Measurements from ENCODE around the gene PFDN1. TPM values are rescaled to one million over a fixed set of nuclear protein-coding genes. Genes with fewer than 3 reads are reported as not detected.

PFDN1 gene
- total and polyA plus RNA-seq, 2 experiments from 2014 or later = 84.1 to 98.0 TPM

- Histone ChIP-seq H4K20me1 (ENCODE audit: insufficient read depth, poor library complexity, severe bottlenecking) (no peaks in the 10 kb centered on the region), H3K9me2 (replicated peaks; ENCODE audit: insufficient read depth) (no peaks in the 10 kb centered on the region)
These were observed 39.4 kb upstream of the PFDN1 start for GRCh38 chr5:140342287-140342686.

GRCh38 chr5:140341591-140341990, 38.7 kb upstream of the PFDN1 start:
- TF ChIP-seq CTCF (IDR thresholded peaks at IDR 0.05; ENCODE audit: poor library complexity) (no peak), EZH2 (IDR thresholded peaks at IDR 0.05; ENCODE audit: borderline replicate concordance) (no peak), EZH2phosphoT487 (IDR thresholded peaks at IDR 0.05; ENCODE audit: low read depth, severe bottlenecking, unreplicated experiment) (no peak)
- H3K79me2 ChIP-seq = no peaks in the 10 kb centered on the region
- peaks cover 12% of the 10 kb centered on the region for H3K4me1 ChIP-seq (ENCODE audit: insufficient read depth)
- H3K9me3 ChIP-seq (ENCODE audit: low read depth) = no peaks in the 10 kb centered on the region
- no peaks in the 10 kb centered on the region for H3K9me2 ChIP-seq (replicated peaks; ENCODE audit: insufficient read depth)
- H2AFZ ChIP-seq = no peak overlapping the region
- no peak overlapping the region for H3K27ac ChIP-seq
- 94% methylated on average over 5 of the region's 5 CpGs for WGBS (ENCODE audit: low lambda C conversion rate, missing lambda C conversion rate)
- no peak overlapping the region for H3K4me3 ChIP-seq
- no peaks in the 10 kb centered on the region for H4K20me1 ChIP-seq (ENCODE audit: insufficient read depth, poor library complexity, severe bottlenecking)
- no peaks in the 10 kb centered on the region for H3K27me3 ChIP-seq
- DNase-seq (ENCODE audit: low spot score) = no peak
- H3K36me3 ChIP-seq (replicated peaks; ENCODE audit: insufficient read depth, low read depth) = no peaks in the 10 kb centered on the region
- no peak overlapping the region for H3K4me2 ChIP-seq

More at GRCh38 chr5:140342287-140342686, 39.4 kb upstream of the PFDN1 start:
- no peak for DNase-seq (ENCODE audit: low spot score)
- Histone ChIP-seq H3K4me1 (ENCODE audit: insufficient read depth) (peaks cover 12% of the 10 kb centered on the region), H3K4me2 (no peak overlapping the region), H2AFZ (no peak overlapping the region), H3K27me3 (no peaks in the 10 kb centered on the region), H3K9me3 (ENCODE audit: low read depth) (no peaks in the 10 kb centered on the region), H3K27ac (no peak overlapping the region), H3K4me3 (no peak overlapping the region), H3K36me3 (replicated peaks; ENCODE audit: insufficient read depth, low read depth) (no peaks in the 10 kb centered on the region), H3K79me2 (no peaks in the 10 kb centered on the region)
- no peak for TF ChIP-seq EZH2 (IDR thresholded peaks at IDR 0.05; ENCODE audit: borderline replicate concordance)
- TF ChIP-seq CTCF (IDR thresholded peaks at IDR 0.05; ENCODE audit: poor library complexity) = no peak
- TF ChIP-seq EZH2phosphoT487 (IDR thresholded peaks at IDR 0.05; ENCODE audit: low read depth, severe bottlenecking, unreplicated experiment) = no peak
- 85% methylated on average over 6 of the region's 6 CpGs for WGBS (ENCODE audit: low lambda C conversion rate, missing lambda C conversion rate)

GRCh38 chr5:140340605-140341121, 37.8 kb upstream of the PFDN1 start:
- H3K4me1 ChIP-seq (ENCODE audit: insufficient read depth) = peaks cover 9% of the 10 kb centered on the region

More at GRCh38 chr5:140340605-140341121, 37.8 kb upstream of the PFDN1 start:
- Histone ChIP-seq H3K9me2 (replicated peaks; ENCODE audit: insufficient read depth) (no peaks in the 10 kb centered on the region), H3K79me2 (no peaks in the 10 kb centered on the region), H2AFZ (no peak overlapping the region), H4K20me1 (ENCODE audit: insufficient read depth, poor library complexity, severe bottlenecking) (no peaks in the 10 kb centered on the region), H3K9me3 (ENCODE audit: low read depth) (no peaks in the 10 kb centered on the region), H3K27ac (no peak overlapping the region), H3K36me3 (replicated peaks; ENCODE audit: insufficient read depth, low read depth) (no peaks in the 10 kb centered on the region), H3K4me2 (no peak overlapping the region), H3K27me3 (no peaks in the 10 kb centered on the region), H3K4me3 (no peak overlapping the region)
- no peak for DNase-seq (ENCODE audit: low spot score)
- TF ChIP-seq CTCF (IDR thresholded peaks at IDR 0.05; ENCODE audit: poor library complexity) = no peak
- no peak for TF ChIP-seq EZH2 (IDR thresholded peaks at IDR 0.05; ENCODE audit: borderline replicate concordance)
- TF ChIP-seq EZH2phosphoT487 (IDR thresholded peaks at IDR 0.05; ENCODE audit: low read depth, severe bottlenecking, unreplicated experiment) = no peak

Data from hepatocyte (in vitro differentiated cells).